Stimulated activated CD4-positive, alpha-beta T cell treated with anti-CD3 and anti-CD28 coated beads, Interleukin-2, amount 100 ng/mL, for 48 hours (primary cell): ENCODE measurements around the gene RAET1E.
A peak's percentile ranks its signal among the peaks of the same experiment; 100 is the strongest.
"Not testable (repeated sequence)": the region's sequence is repeated elsewhere in the genome, so short reads cannot be mapped to it uniquely, and the experiment has no call there.

Experiments
- DNase-seq, 2 donors: peaks; one replicate each; pipeline ENCODE4 v3.0.0-alpha.2; 2020

The RAET1E gene

GRCh38 chr6:149888093-149888492, 9.8 kb downstream of the RAET1E start:
- DNase-seq = no peak

- no peak for DNase-seq
Observed at GRCh38 chr6:149887343-149887742, 10.6 kb downstream of the RAET1E start.

- DNase-seq = no peak
Observed at GRCh38 chr6:149885888-149886287, 12.0 kb downstream of the RAET1E start.

GRCh38 chr6:149884617-149885016, 13.3 kb downstream of the RAET1E start:
- no peak for DNase-seq

GRCh38 chr6:149884215-149884614, 13.7 kb downstream of the RAET1E start:
- DNase-seq = no peak

- no peak for DNase-seq
Observed at GRCh38 chr6:149881860-149882259, 16.1 kb downstream of the RAET1E start.

- DNase-seq = no peak
Observed at GRCh38 chr6:149881066-149881766, 16.7 kb downstream of the RAET1E start.

- no peak for DNase-seq
Observed at GRCh38 chr6:149877659-149878058, 20.3 kb downstream of the RAET1E start.

GRCh38 chr6:149876241-149876933, 21.5 kb downstream of the RAET1E start:
- no peak for DNase-seq

GRCh38 chr6:149872233-149872632, 25.7 kb downstream of the RAET1E start:
- DNase-seq = no peak

- DNase-seq = no peak
Observed at GRCh38 chr6:149871182-149871581, 26.7 kb downstream of the RAET1E start.

GRCh38 chr6:149869275-149869892, 28.5 kb downstream of the RAET1E start:
- no peak for DNase-seq

- no peak for DNase-seq
Observed at GRCh38 chr6:149867876-149868640, 29.9 kb downstream of the RAET1E start.

- peak in 1 of 2 donors; percentile 6 for DNase-seq
Observed at GRCh38 chr6:149864578-149865535, 33.1 kb downstream of the RAET1E start.

- DNase-seq = peak; percentile 77 to 83
Observed at GRCh38 chr6:149863698-149864577, 34.0 kb downstream of the RAET1E start, which contains the start of gene LRP11. Gene LRP11, minus strand, starts transcription at chr6:149864359. Its CDS starts 339 bp downstream, at chr6:149864020.

GRCh38 chr6:149862922-149863697, 34.8 kb downstream of the RAET1E start:
- peak; percentile 20 to 21 for DNase-seq

- not testable (repeated sequence) for DNase-seq
Observed at GRCh38 chr6:149862424-149862738, 35.5 kb downstream of the RAET1E start.

- no peak for DNase-seq
Observed at GRCh38 chr6:149861603-149862423, 36.1 kb downstream of the RAET1E start.
